SH-SY5Y (cell line): Measurements from ENCODE around the gene MGMT.

Experiments
- GATA2 ChIP-seq: IDR thresholded peaks from 2 replicates; pipeline ENCODE4 v1.6.1; 2011; ENCODE audit warnings: mild to moderate bottlenecking, low read depth, low read length
- GATA3 ChIP-seq: IDR thresholded peaks from 2 replicates; pipeline ENCODE4 v1.6.1; 2011; ENCODE audit warnings: low read depth, mild to moderate bottlenecking, low read length, moderate library complexity

DNA sequence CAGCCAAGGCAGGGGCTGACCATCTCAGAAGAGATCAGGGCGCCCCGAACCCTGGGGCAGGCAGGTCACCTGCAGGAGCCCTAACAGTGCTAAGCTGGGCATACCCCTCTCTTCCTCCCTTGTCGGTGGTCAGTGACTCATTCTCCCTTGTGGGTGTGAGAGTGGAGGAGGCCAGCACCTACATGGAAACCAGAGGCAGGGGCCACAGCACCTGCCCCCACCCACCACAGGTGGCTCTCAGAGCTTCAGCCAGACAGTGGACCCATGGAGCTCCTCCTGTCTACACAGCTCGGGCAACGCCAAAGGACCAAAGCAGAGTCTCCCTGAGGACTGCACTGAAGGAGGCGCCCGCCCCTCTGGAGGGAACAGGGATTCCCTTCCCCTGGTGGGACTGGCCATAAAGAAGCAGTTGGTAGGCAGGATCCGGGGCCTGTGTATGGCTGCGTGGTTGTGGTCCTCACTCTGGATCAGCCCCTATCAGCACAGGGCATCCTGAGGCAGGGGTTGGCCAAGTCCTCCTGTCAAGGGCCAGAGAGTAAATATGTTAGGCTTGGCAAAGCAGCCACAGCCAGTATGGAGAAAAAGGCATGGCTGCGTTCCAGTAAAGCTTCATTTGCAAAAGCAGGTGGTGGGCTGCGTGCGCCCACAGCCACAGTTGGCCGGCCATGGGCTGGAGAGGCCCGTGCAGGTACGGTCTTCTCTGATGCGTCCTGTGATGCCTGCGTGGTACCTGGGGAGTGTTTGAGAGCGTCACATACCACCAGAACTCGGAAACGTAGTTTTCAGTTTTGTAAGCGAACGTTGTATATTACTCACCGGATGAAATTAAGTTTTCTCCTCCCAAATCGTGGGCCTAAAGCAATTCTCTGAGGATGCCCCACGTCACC is 298.9 kb downstream of the MGMT start:
- no peak for TF ChIP-seq GATA2
- no peak for TF ChIP-seq GATA3
